ENCODE measurements around the gene LNX1. TPM values are rescaled to one million over a fixed set of nuclear protein-coding genes. Genes with fewer than 3 reads are reported as not detected.

Gene LNX1
- total RNA-seq, 1 donor from 2014 or later = 0.10 TPM

DNA sequence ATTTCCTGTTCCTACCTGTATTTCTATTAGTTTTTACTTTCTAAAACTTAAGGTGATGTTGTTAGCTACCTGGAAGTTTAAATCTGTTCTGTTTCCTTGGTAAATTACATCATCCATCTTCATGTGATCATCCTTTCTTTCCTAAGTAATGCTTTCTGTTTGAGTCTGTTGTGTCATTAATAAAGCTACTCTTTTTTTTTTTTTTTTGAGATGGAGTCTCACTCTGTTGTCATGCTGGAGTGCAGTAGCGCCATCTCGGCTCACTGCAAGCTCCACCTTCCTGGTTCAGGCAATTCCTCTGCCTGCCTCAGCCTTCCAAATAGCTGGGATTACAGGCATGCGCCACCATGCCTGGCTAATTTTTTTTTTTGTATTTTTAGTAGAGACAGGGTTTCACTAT is 140.5 kb downstream of the LNX1 start:
- Mint-ChIP-seq H3K27me3 (ENCODE audit: unreplicated experiment) (no peaks in the 10 kb centered on the region), H3K27ac (ENCODE audit: unreplicated experiment) (no peak overlapping the region), H3K36me3 (ENCODE audit: unreplicated experiment) (no peaks in the 10 kb centered on the region), H3K9me3 (ENCODE audit: unreplicated experiment) (no peaks in the 10 kb centered on the region), H3K4me1 (ENCODE audit: low read depth, unreplicated experiment) (no peaks in the 10 kb centered on the region), H3K4me3 (ENCODE audit: unreplicated experiment) (no peak overlapping the region)
- TF ChIP-seq, protein P1, sequence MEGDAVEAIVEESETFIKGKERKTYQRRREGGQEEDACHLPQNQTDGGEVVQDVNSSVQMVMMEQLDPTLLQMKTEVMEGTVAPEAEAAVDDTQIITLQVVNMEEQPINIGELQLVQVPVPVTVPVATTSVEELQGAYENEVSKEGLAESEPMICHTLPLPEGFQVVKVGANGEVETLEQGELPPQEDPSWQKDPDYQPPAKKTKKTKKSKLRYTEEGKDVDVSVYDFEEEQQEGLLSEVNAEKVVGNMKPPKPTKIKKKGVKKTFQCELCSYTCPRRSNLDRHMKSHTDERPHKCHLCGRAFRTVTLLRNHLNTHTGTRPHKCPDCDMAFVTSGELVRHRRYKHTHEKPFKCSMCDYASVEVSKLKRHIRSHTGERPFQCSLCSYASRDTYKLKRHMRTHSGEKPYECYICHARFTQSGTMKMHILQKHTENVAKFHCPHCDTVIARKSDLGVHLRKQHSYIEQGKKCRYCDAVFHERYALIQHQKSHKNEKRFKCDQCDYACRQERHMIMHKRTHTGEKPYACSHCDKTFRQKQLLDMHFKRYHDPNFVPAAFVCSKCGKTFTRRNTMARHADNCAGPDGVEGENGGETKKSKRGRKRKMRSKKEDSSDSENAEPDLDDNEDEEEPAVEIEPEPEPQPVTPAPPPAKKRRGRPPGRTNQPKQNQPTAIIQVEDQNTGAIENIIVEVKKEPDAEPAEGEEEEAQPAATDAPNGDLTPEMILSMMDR (IDR thresholded peaks at IDR 0.05; ENCODE audit: partially characterized antibody, unreplicated experiment) = no peak
- no peak for DNase-seq

DNA sequence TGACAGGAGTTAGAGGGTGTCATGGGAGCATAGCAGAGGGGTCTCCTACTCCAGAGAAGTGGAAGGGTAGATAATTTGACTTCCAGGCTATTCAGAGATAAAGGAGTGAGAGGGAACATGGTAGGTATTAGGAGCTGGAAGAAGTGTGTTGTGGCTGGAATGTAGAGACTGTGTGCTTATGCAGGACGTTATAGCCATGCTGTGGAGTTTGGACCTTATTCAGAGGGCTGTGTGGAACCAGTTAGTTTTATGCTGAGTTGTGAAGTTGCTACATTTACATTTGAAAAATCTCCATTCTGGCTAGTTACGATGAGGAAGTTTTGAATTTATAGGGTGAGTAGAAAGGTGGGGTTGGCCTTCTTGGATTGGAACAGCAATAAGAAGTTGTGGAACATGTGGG is 146.3 kb downstream of the LNX1 start:
- H3K4me1 Mint-ChIP-seq (ENCODE audit: low read depth, unreplicated experiment) = no peaks in the 10 kb centered on the region

DNA sequence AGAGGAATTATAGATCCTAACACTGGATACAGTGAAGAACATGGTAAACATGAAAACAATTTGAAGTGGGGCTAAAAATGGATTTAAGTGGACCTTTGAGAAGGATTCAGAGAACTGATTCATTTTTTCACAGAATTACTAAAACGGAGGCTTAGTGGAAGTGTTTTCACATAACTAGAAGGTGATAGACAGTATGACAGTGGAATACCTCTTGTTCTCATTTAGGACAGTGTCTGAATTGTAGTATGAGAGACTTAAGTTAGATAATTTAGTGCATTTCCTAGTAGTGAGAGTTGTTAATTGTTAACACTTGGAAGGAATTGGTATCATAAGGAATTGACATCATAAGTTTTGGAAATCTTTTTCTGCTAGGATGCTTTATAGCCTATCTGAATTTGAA is 149.7 kb downstream of the LNX1 start:
- H3K36me3 Mint-ChIP-seq (ENCODE audit: unreplicated experiment) = no peaks in the 10 kb centered on the region
- no peak overlapping the region for H3K4me3 Mint-ChIP-seq (ENCODE audit: unreplicated experiment)
- no peak overlapping the region for H3K27ac Mint-ChIP-seq (ENCODE audit: unreplicated experiment)
- H3K4me1 Mint-ChIP-seq (ENCODE audit: low read depth, unreplicated experiment) = no peaks in the 10 kb centered on the region
- H3K27me3 Mint-ChIP-seq (ENCODE audit: unreplicated experiment) = no peaks in the 10 kb centered on the region
- TF ChIP-seq, protein P1 (IDR thresholded peaks at IDR 0.05; ENCODE audit: partially characterized antibody, unreplicated experiment) = no peak
- no peaks in the 10 kb centered on the region for H3K9me3 Mint-ChIP-seq (ENCODE audit: unreplicated experiment)
- DNase-seq = no peak

More for the DNA sequence above, 146.3 kb downstream of the LNX1 start:
- no peak for DNase-seq
- Mint-ChIP-seq H3K27me3 (ENCODE audit: unreplicated experiment) (no peaks in the 10 kb centered on the region), H3K4me3 (ENCODE audit: unreplicated experiment) (no peak overlapping the region), H3K36me3 (ENCODE audit: unreplicated experiment) (no peaks in the 10 kb centered on the region), H3K27ac (ENCODE audit: unreplicated experiment) (no peak overlapping the region), H3K9me3 (ENCODE audit: unreplicated experiment) (no peaks in the 10 kb centered on the region)
- TF ChIP-seq, protein P1 (IDR thresholded peaks at IDR 0.05; ENCODE audit: partially characterized antibody, unreplicated experiment) = no peak

DNA sequence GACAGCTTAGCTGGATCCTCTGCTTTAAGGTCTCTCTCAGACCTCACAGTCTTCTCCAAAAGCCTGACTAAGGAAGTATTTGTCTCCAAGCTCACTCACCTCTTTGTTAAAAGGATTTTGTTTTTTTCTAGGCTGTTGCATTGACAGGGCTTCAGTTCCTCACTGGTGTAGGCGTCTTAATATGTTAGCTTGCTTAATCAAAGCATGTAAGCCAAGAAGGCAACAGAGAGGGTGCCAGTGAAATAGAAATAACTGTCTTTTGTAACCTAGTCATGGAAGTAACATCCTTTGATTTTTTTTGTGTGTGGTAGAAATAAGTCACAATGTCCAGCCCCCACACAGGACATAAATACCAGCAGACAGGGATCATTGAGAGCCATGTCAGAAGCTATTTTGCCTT is 155.0 kb downstream of the LNX1 start:
- Mint-ChIP-seq H3K4me3 (ENCODE audit: unreplicated experiment) (no peak overlapping the region), H3K4me1 (ENCODE audit: low read depth, unreplicated experiment) (no peaks in the 10 kb centered on the region), H3K36me3 (ENCODE audit: unreplicated experiment) (no peaks in the 10 kb centered on the region), H3K9me3 (ENCODE audit: unreplicated experiment) (no peaks in the 10 kb centered on the region), H3K27me3 (ENCODE audit: unreplicated experiment) (no peaks in the 10 kb centered on the region), H3K27ac (ENCODE audit: unreplicated experiment) (no peak overlapping the region)
- TF ChIP-seq, protein P1 (IDR thresholded peaks at IDR 0.05; ENCODE audit: partially characterized antibody, unreplicated experiment) = no peak
- no peak for DNase-seq

DNA sequence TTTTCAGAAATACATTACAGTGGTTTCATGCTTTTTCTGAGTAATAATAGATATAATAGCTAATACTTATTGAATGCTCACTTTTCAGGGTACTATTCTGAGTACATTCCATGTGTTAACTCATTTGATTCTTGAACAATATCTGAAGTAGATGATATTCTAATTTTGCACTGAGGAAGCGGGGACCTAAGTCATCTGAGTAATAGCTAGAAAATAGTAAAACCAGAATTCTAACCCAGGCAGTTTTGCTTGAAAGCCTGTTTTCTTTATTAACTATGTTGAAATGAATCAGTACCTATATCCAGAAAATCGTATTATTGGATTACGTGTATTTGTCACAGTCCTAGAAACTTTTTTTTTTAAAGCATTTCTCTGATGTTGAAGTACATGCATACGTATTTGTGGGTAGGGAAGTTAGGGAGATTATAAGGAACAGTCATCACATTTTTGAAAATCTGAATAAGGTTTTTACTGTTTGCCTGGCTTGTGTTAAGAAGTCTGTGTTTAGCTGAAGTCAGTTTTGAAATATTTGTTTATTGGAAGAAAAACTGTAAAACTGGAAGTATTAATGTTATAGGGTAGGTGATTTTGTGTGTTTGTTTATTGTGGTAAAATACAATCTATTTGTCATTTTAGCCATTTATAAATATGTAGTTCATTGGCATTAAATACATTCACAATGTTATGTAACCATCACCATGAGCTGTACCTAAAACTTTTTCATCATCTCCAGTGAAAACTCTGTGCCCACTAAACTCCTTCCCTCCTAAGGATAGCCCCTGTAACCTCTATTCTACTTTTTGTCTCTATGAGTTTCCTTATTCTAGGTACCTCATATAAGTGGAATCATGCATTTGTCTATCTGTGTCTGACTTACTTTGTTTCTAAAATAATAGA is 158.5 kb downstream of the LNX1 start:
- no peak for DNase-seq
- Mint-ChIP-seq H3K4me3 (ENCODE audit: unreplicated experiment) (no peak overlapping the region), H3K36me3 (ENCODE audit: unreplicated experiment) (no peaks in the 10 kb centered on the region), H3K27ac (ENCODE audit: unreplicated experiment) (no peak overlapping the region), H3K4me1 (ENCODE audit: low read depth, unreplicated experiment) (no peaks in the 10 kb centered on the region), H3K27me3 (ENCODE audit: unreplicated experiment) (no peaks in the 10 kb centered on the region), H3K9me3 (ENCODE audit: unreplicated experiment) (no peaks in the 10 kb centered on the region)
- TF ChIP-seq, protein P1 (IDR thresholded peaks at IDR 0.05; ENCODE audit: partially characterized antibody, unreplicated experiment) = no peak
